DOHH2 (cell line): ENCODE data around the gene ATP8A2.

Experiments
- CTCF ChIP-seq: fragments of 200-600 bp; sonication (generic); IDR thresholded peaks from one replicate; pipeline ENCODE4 v1.5.1; 2014; ENCODE audit warnings: antibody characterized with exemption, mild to moderate bottlenecking, low read depth, low read length; ENCODE audit not compliant: poor library complexity, severe bottlenecking
- EZH2phosphoT487 ChIP-seq: fragments of 200-600 bp; sonication (generic); IDR thresholded peaks from 2 replicates; pipeline ENCODE4 v1.6.1; 2017; ENCODE audit warnings: borderline replicate concordance, mild to moderate bottlenecking, antibody characterized with exemption, low read length, moderate library complexity, mixed read lengths

DNA sequence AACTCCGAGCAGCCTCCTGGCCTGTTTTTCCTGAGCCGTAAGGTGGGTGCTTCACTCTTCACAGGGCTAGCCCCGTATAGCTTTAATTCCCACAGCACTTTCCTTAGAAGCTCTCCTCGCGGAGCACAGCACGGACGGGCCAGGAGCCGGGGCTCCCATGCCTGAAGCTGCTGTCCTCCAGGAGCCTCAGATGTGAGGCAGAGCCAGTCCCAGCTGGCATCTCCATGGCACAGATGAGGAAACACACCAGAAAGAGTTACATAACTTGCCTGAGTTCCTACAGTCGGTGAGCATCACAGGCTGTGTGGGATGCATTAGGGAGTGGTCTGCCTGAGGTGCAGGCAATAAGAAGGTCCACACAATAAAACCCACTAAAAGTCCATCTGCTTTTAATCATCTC lies 118.5 kb downstream of the ATP8A2 start:
- no peak for TF ChIP-seq CTCF
- TF ChIP-seq EZH2phosphoT487 = no peak
